Measurements from ENCODE around the gene SLC5A1. TPM values are rescaled to one million over a fixed set of nuclear protein-coding genes. Genes with fewer than 3 reads are reported as not detected.

The SLC5A1 gene
- polyA plus RNA-seq: under 1 TPM in 2 of 3 donors, not detected in 1; 0.28 to 0.60 TPM

- no peak within 1 kb of the TSS for H3K27ac ChIP-seq (ENCODE audit: low read depth, low read length)
- WGBS, 3 donors: 33 to 55% (median 34%) methylated on average over 21 of the region's 21 CpGs
These were observed at the start of gene SLC5A1 for GRCh38 chr22:32042924-32043323. TSS of gene SLC5A1 (plus strand) at chr22:32043261. CDS start at chr22:32043282, 21 bp downstream.

GRCh38 chr22:31995046-31995445, 48.0 kb upstream of the SLC5A1 start:
- no peak overlapping the region for H3K27ac ChIP-seq (ENCODE audit: low read depth, low read length)
- 59 to 85% (median 77%) methylated on average over 3 of the region's 3 CpGs for WGBS, 3 donors

GRCh38 chr22:31995807-31996206, 47.3 kb upstream of the SLC5A1 start:
- 38 to 55% (median 41%) methylated on average over 3 of the region's 3 CpGs for WGBS, 3 donors
- no peak overlapping the region for H3K27ac ChIP-seq (ENCODE audit: low read depth, low read length)

GRCh38 chr22:31998784-31999385, 44.2 kb upstream of the SLC5A1 start:
- 69 to 89% (median 85%) methylated on average over 3 of the region's 3 CpGs for WGBS, 3 donors
- no peak overlapping the region for H3K27ac ChIP-seq (ENCODE audit: low read depth, low read length)

- 61 to 75% (median 74%) methylated on average over 1 of the region's 1 CpG for WGBS, 3 donors
These were observed 42.9 kb upstream of the SLC5A1 start for GRCh38 chr22:32000181-32000580.

GRCh38 chr22:32005453-32005852, 37.6 kb upstream of the SLC5A1 start:
- WGBS, 3 donors: 74 to 84% (median 77%) methylated on average over 1 of the region's 1 CpG
- H3K27ac ChIP-seq (ENCODE audit: low read depth, low read length): no peak overlapping the region

More at GRCh38 chr22:32000181-32000580, 42.9 kb upstream of the SLC5A1 start:
- H3K27ac ChIP-seq (ENCODE audit: low read depth, low read length): no peak overlapping the region

GRCh38 chr22:32013200-32013599, 29.9 kb upstream of the SLC5A1 start:
- WGBS, 3 donors: 77 to 100% (median 82%) methylated on average over 1 of the region's 1 CpG

GRCh38 chr22:32016081-32016480, 27.0 kb upstream of the SLC5A1 start:
- H3K27ac ChIP-seq (ENCODE audit: low read depth, low read length): no peak overlapping the region
- WGBS, 3 donors: 72 to 88% (median 86%) methylated on average over 5 of the region's 5 CpGs

More at GRCh38 chr22:32013200-32013599, 29.9 kb upstream of the SLC5A1 start:
- no peak overlapping the region for H3K27ac ChIP-seq (ENCODE audit: low read depth, low read length)

- 55 to 71% (median 70%) methylated on average over 2 of the region's 2 CpGs for WGBS, 3 donors
- H3K27ac ChIP-seq (ENCODE audit: low read depth, low read length): no peak overlapping the region
These were observed 25.0 kb upstream of the SLC5A1 start for GRCh38 chr22:32018056-32018455.

- no peak overlapping the region for H3K27ac ChIP-seq (ENCODE audit: low read depth, low read length)
These were observed 22.9 kb upstream of the SLC5A1 start for GRCh38 chr22:32020117-32020516.

GRCh38 chr22:32021716-32022115, 21.3 kb upstream of the SLC5A1 start:
- H3K27ac ChIP-seq (ENCODE audit: low read depth, low read length): no peak overlapping the region
- WGBS, 3 donors: 53 to 71% (median 68%) methylated on average over 3 of the region's 3 CpGs

GRCh38 chr22:32023251-32023827, 19.7 kb upstream of the SLC5A1 start:
- WGBS, 3 donors: 71 to 93% (median 87%) methylated on average over 2 of the region's 2 CpGs
- H3K27ac ChIP-seq (ENCODE audit: low read depth, low read length): no peak overlapping the region

GRCh38 chr22:32024796-32025195, 18.3 kb upstream of the SLC5A1 start:
- WGBS, 3 donors: 83 to 97% (median 94%) methylated on average over 1 of the region's 1 CpG
- H3K27ac ChIP-seq (ENCODE audit: low read depth, low read length): no peak overlapping the region

- WGBS, 3 donors: 68 to 97% (median 89%) methylated on average over 4 of the region's 4 CpGs
These were observed 12.4 kb upstream of the SLC5A1 start for GRCh38 chr22:32030518-32031247.

GRCh38 chr22:32031466-32031865, 11.6 kb upstream of the SLC5A1 start:
- 86 to 87% (median 87%) methylated on average over 5 of the region's 5 CpGs for WGBS, 3 donors
- H3K27ac ChIP-seq (ENCODE audit: low read depth, low read length): no peak overlapping the region

More at GRCh38 chr22:32030518-32031247, 12.4 kb upstream of the SLC5A1 start:
- H3K27ac ChIP-seq (ENCODE audit: low read depth, low read length): no peak overlapping the region

- 45 to 65% (median 63%) methylated on average over 5 of the region's 5 CpGs for whole genome bisulfite sequencing, 3 donors
- H3K27ac ChIP-seq (ENCODE audit: low read depth, low read length): no peak overlapping the region
These were observed 8.8 kb upstream of the SLC5A1 start for GRCh38 chr22:32034275-32034674.

GRCh38 chr22:32037236-32037635, 5.8 kb upstream of the SLC5A1 start:
- no peak overlapping the region for H3K27ac ChIP-seq (ENCODE audit: low read depth, low read length)
- 56 to 79% (median 76%) methylated on average over 6 of the region's 6 CpGs for WGBS, 3 donors

GRCh38 chr22:32040324-32040904, 2.6 kb upstream of the SLC5A1 start:
- WGBS, 3 donors: 37 to 50% (median 44%) methylated on average over 3 of the region's 3 CpGs
- H3K27ac ChIP-seq (ENCODE audit: low read depth, low read length): no peak overlapping the region

GRCh38 chr22:32043391-32043790, 330 bp downstream of the SLC5A1 start:
- no peak overlapping the region for H3K27ac ChIP-seq (ENCODE audit: low read depth, low read length)
- 44 to 56% (median 49%) methylated on average over 9 of the region's 9 CpGs for WGBS, 3 donors
